Brain microvascular endothelial cell (primary cell): ENCODE data around the gene CREB3L1.
A peak's percentile ranks its signal among the peaks of the same experiment; 100 is the strongest.

ENCODE experiments used
- DNase-seq: peaks from one replicate; pipeline ENCODE4 v3.0.0-alpha.2; 2020
- H3K27ac ChIP-seq: fragments of 250-450 bp; sonication (Bioruptor Pico); 2 replicates; pipeline ENCODE4 v1.5.1; 2020; ENCODE audit warnings: mild to moderate bottlenecking, moderate library complexity
- H3K27me3 ChIP-seq: fragments of 250-450 bp; sonication (Bioruptor Pico); replicated peaks from 2 replicates; pipeline ENCODE4 v1.5.1; 2020; ENCODE audit warnings: mild to moderate bottlenecking
- H3K36me3 ChIP-seq: fragments of 250-450 bp; sonication (Bioruptor Pico); replicated peaks from 2 replicates; pipeline ENCODE4 v1.5.1; 2020; ENCODE audit warnings: mild to moderate bottlenecking
- H3K4me3 ChIP-seq: 2 replicates; pipeline ENCODE4 v1.5.1; 2011; ENCODE audit warnings: low read depth, mild to moderate bottlenecking, control low read depth, low read length, moderate library complexity
- CTCF ChIP-seq: IDR thresholded peaks from 2 replicates; pipeline ENCODE4 v1.5.1; 2011; ENCODE audit warnings: low read depth, mild to moderate bottlenecking, moderate library complexity, low read length, control low read depth, inconsistent platforms; ENCODE audit errors: missing control alignments
- in situ Hi-C: cut with HindIII; loops from 2 replicates; pipeline ENCODE4 v1.10.0; 2017; ENCODE audit warnings: low sequenced_read_pairs, low pct_ligation_motif_present

The CREB3L1 gene

GRCh38 chr11:46346886-46347636 lies 69.6 kb downstream of the CREB3L1 start, which contains the start of gene DGKZ:
DGKZ (plus strand) TSS chr11:46347463; CDS start chr11:46347660, 197 bp downstream.
- Histone ChIP-seq H3K27ac (no peak within 1 kb of the TSS), H3K27me3 (no peaks in the 10 kb centered on the region), H3K36me3 (no peaks in the 10 kb centered on the region), H3K4me3 (peak within 1 kb of the TSS; percentile 83)
- peak; percentile 39 for TF ChIP-seq CTCF
- peak; percentile 54 for DNase-seq
- in situ Hi-C loops: no loop called here

GRCh38 chr11:46347637-46348311 lies 70.3 kb downstream of the CREB3L1 start:
- no peak for DNase-seq
- Histone ChIP-seq H3K27ac (no peak overlapping the region), H3K36me3 (no peaks in the 10 kb centered on the region), H3K27me3 (no peaks in the 10 kb centered on the region), H3K4me3 (peak overlapping the region; percentile 83)
- in situ Hi-C loops: no loop called here
- no peak for TF ChIP-seq CTCF

- no peak for TF ChIP-seq CTCF
- DNase-seq: no peak
- Histone ChIP-seq H3K36me3 (no peaks in the 10 kb centered on the region), H3K27me3 (no peaks in the 10 kb centered on the region), H3K27ac (no peak overlapping the region), H3K4me3 (peak overlapping the region; percentile 83)
- in situ Hi-C loops: no loop called here
Measured at GRCh38 chr11:46348566-46349401, 71.3 kb downstream of the CREB3L1 start.

GRCh38 chr11:46350695-46351094 lies 73.2 kb downstream of the CREB3L1 start:
- no peak for TF ChIP-seq CTCF
- no peaks in the 10 kb centered on the region for H3K27me3 ChIP-seq
- no peak overlapping the region for H3K27ac ChIP-seq
- no peak overlapping the region for H3K4me3 ChIP-seq
- H3K36me3 ChIP-seq: no peaks in the 10 kb centered on the region
- in situ Hi-C loops: no loop called here
- no peak for DNase-seq

GRCh38 chr11:46351148-46351547 lies 73.7 kb downstream of the CREB3L1 start:
- H3K4me3 ChIP-seq: no peak overlapping the region
- H3K27me3 ChIP-seq: no peaks in the 10 kb centered on the region
- no peak for TF ChIP-seq CTCF
- H3K36me3 ChIP-seq: no peaks in the 10 kb centered on the region
- H3K27ac ChIP-seq: no peak overlapping the region
- DNase-seq: no peak
- in situ Hi-C loops: no loop called here
